Activated T-helper 1 cell treated with Interleukin-2 at 50 U/mL for 16 hours (primary cell): Measurements from ENCODE around the gene TMEM178B.
A peak's percentile ranks its signal among the peaks of the same experiment; 100 is the strongest.
"Not testable (repeated sequence)": the region's sequence is repeated elsewhere in the genome, so short reads cannot be mapped to it uniquely, and the experiment has no call there.

Experiments used
- DNase-seq: peaks from one replicate; pipeline ENCODE4 v3.0.0-alpha.2; 2020; ENCODE audit warnings: low read depth

TMEM178B gene

GRCh38 chr7:141073641-141074161, at the start of gene TMEM178B:
TMEM178B (plus strand) TSS chr7:141074064.
- DNase-seq, result no peak

DNA sequence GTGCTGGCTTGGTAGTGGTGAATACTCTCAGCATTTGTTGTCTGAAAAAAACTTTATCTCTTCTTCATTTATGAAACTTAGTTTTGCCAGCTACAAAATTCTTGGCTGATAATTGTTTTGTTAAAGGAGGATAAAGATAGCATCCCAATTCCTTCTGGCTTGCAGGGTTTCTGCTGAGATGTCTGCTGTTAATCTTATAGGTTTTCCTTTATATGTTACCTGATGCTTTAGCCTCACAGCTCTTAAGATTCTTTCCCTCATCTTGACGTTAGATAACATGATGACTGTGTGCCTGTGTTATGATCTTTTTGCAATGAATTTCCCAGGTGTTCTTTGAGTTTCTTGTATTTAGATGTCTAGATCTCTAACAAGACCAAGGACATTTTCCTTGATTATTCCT, 49.2 kb upstream of the TMEM178B start:
- no peak for DNase-seq

GRCh38 chr7:141027043-141027442, 46.8 kb upstream of the TMEM178B start:
- DNase-seq, result no peak

DNA sequence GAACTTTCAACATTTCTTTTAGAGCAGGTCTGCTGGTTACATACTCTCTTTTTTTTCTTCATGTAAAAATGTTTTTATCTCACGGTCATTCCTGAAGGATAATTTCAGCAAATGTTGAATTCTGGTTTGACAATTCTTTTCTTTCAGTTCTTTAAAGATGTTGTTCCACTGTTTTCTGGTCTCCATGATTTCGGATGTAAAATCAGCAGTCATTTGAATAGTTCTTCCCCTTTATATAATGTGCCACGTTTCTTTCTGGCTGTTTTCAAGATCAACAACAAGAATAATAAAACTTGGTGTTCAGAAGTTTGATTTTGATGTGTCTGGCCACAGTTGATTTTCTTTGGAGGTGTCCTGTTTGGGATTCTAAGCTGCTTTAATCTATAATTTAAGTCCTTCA, 45.1 kb upstream of the TMEM178B start:
- no peak for DNase-seq

- not testable (repeated sequence) for DNase-seq
Measured at GRCh38 chr7:141032539-141033323, 41.1 kb upstream of the TMEM178B start.

- not testable (repeated sequence) for DNase-seq
Measured at GRCh38 chr7:141038100-141038499, 35.8 kb upstream of the TMEM178B start.

DNA sequence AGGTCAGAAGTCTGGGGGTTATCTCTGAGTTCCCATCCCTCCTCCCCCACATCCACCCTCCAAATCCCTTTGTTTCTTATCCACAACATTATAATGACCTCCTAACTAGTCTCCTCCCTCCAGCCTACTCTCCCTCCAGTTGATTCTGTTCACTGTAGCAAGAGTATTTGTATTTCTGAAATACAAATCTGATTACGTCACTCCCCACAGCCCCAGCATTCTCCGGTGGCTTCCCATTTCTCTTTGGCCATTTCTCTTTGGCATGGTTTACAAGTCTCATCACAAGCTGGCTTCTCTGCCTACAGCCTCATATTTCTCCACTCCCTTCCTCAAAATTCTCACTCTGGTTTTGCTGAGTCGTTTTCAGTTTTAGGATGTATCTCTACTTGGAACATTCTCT, 34.5 kb upstream of the TMEM178B start:
- no peak for DNase-seq

- no peak for DNase-seq
Measured at GRCh38 chr7:141042222-141043193, 31.4 kb upstream of the TMEM178B start.

- no peak for DNase-seq
Measured at GRCh38 chr7:141043616-141044015, 30.2 kb upstream of the TMEM178B start.

DNA sequence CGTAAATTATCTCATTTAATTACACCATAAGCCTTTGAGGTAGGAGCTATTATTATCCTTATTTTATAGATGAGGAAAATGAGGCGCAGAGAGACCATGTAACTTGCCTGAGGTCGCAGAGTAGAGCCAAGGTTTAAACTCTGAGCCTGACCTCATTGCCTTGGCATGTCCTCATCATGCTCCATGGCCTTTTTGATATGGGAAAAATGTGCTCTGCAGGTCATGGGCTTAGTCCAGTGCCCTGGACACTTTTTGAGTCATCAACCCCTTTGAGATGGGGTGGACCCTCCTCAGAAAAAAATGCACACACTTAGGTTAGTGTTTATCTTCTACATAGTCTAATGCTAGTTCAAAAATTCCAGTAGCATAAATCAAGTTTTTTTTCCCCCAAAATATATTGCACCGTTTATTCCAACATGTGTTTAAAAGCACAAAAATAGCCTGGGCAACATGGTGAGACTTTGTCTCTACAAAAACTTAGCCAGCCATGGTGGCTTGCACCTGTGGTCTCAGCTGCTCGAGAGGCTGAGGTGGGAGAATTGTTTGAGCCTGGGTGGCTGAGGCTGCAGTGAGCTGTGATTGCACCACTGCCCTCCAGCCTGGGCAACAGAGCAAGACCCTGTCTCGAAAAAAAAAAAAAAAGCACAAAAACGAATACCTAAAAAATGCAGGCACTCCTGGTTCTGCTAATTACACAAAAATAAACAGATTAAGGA, 28.6 kb upstream of the TMEM178B start:
- no peak for DNase-seq

DNA sequence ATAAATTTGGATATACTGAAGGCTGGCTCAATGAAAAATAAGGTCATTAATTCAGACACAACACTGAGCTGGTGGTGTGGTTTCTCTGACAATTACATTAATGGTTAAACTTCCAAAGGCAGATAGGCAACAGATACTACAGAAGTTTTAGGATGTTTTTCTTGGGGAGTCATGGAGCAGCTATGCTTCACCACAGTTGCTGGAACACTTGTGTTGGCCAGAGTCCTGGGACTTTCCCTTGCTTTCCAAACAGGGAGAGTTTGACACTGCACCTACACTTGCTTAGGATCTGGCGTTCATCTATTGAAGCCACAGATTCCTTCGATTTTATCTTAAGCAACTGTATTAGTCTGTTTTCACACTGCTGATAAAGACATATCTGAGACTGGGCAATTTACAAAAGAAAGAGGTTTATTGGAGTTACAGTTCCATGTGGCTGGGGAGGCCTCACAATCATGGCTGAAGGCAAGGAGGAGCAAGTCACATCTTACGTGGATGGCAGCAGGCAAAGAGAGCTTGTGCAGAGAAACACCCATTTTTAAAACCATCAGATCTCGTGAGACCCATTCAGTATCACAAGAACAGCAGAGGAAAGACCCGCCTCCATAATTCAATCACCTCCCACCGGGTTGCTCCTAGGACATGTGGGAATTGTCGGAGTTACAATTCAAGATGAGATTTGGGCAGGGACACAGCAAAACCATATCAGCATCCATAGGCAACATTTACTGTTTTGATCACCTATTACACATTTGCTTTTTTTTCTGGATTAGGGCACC, 27.8 kb upstream of the TMEM178B start:
- DNase-seq, result no peak

- DNase-seq, result peak; percentile 42
Measured at GRCh38 chr7:141053626-141054025, 20.2 kb upstream of the TMEM178B start.

DNA sequence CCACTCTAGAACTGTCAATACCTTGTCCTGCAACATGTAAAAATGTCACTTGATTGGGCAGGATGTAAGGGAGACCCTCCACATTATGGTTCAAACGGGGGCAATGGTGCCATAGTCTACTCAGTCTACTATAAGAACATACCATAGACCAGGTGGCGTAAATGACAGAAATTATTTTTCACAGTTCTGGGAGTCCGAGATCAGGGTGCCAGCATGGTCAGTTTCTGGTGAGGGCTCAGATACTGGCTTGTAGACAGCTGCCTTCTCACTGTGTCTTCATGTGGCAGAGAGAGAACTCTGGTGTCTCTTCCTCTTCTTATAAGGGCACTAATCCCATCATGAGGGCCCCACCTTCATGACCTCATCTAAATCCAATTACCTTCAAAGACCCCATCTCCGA, 18.7 kb upstream of the TMEM178B start:
- DNase-seq, result no peak

GRCh38 chr7:141057788-141058187, 16.1 kb upstream of the TMEM178B start:
- no peak for DNase-seq

- not testable (repeated sequence) for DNase-seq
Measured at GRCh38 chr7:141067856-141068255, 6.0 kb upstream of the TMEM178B start.

DNA sequence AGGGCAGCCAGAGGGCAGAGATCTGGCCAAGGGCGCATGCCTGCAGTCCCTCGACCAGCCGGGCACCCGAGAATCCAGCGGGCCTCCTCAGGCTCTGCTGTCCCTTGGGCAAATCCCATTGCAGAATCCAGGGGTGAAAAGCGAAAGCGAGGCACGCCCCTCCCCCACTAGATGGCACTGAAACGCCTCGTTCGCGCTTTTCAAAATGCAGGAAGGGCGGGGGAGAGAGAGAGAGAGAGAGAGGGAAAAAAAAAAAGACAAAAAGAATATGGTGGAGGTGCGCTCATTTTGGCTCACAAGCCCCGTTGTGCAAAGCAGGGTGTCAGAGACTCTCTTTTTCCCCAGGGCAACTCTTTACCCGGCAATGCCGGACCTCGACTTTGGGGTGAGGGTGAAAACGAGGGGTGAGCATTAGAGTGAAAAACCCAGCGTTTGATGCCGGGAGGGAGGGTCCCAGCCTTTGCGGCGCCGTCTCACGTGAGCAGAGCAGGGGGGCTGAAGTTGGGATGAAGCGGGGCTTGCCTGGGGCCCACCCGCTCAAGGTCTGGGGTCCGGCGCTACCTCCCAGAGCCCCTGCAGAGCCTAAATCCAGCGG, 2.5 kb upstream of the TMEM178B start:
- DNase-seq, result no peak

GRCh38 chr7:141071855-141072547, 1.9 kb upstream of the TMEM178B start:
- DNase-seq, result no peak

DNA sequence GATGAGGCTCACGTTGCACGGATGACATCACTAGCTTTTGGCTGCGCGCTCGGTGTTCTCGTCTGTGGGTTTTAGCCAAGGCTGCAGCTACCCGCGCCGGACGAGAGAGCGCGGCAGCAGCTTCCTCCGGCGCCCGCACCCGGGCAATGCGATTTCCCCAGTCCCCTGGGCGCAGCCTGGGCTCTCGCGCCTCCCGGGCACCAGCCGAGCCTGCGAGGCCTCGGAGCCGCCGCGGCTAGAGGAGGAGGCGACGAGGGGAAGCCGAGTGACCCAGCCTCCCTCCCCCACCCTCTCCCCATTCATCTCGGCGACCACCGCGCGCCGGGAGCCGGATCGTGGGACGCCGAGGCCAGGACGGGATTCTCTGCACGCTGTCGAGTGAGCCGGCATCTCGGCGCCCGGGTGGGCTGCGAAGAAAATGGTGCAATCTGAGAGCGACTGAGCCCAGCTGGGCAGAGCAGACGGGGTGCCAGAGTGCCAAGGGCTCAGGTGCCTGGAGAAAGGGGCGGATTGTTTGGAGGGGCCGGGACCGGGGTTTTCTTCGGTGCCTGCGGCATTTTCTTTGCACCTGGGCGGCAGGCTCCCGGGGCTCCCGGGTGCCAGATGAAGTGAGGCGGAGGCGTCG, 1.2 kb upstream of the TMEM178B start:
- no peak for DNase-seq

GRCh38 chr7:141073173-141073640, 657 bp upstream of the TMEM178B start:
- DNase-seq, result no peak
